Esophagus muscularis mucosa (tissue), 4 donors: ENCODE results near the gene CXCL17. TPM values are rescaled to one million over a fixed set of nuclear protein-coding genes. Genes with fewer than 3 reads are reported as not detected.

Experiments
- DNase-seq: peaks from one replicate; pipeline ENCODE4 v3.0.0-alpha.2; 2017; ENCODE audit errors: extremely low spot score
- H3K27ac ChIP-seq, 4 donors: fragments of 200-600 bp; sonication (generic); replicated peaks in 1 of 4; 1 replicate in 3 of 4; 2 replicates in 1 of 4; pipeline ENCODE4 v1.5.1; 2016 to 2019; ENCODE audit warnings: mild to moderate bottlenecking in 1 of 4
- H3K27me3 ChIP-seq, 4 donors: fragments of 200-600 bp; sonication (generic); one replicate each; pipeline versions ENCODE4 v1.5.1 to v1.6.0; 2016 to 2019
- H3K36me3 ChIP-seq, 4 donors: fragments of 200-600 bp; sonication (generic); one replicate each; pipeline ENCODE4 v1.5.1; 2016 to 2019
- H3K4me1 ChIP-seq, 4 donors: fragments of 200-600 bp; sonication (generic); one replicate each; pipeline ENCODE4 v1.5.1; 2016 to 2019
- H3K4me3 ChIP-seq, 4 donors: fragments of 200-600 bp; sonication (generic); 1 replicate in 2 of 4; 2 replicates in 2 of 4; pipeline ENCODE4 v1.5.1; 2016 to 2019; ENCODE audit warnings: mild to moderate bottlenecking in 4 of 4, moderate library complexity in 1 of 4
- H3K9me3 ChIP-seq, 4 donors: fragments of 200-600 bp; sonication (generic); 1 replicate in 3 of 4; 2 replicates in 1 of 4; pipeline ENCODE4 v1.5.1; 2016 to 2019
- CTCF ChIP-seq, 3 experiments: fragments of 200-600 bp in 2 of 3; fragments of 450-650 bp in 1 of 3; sonication (generic) in 2 of 3; IDR thresholded peaks; one replicate each; pipeline ENCODE4 v1.5.1; 2017 to 2019; ENCODE audit warnings: antibody characterized with exemption in 3 of 3, mild to moderate bottlenecking in 2 of 3, moderate library complexity in 1 of 3
- EP300 ChIP-seq: sonication (generic); formaldehyde crosslinking; IDR thresholded peaks from one replicate; pipeline ENCODE4 v1.6.1; 2017; ENCODE audit warnings: antibody characterized with exemption
- POLR2A ChIP-seq: fragments of 450-650 bp; IDR thresholded peaks from one replicate; pipeline ENCODE4 v1.6.1; 2017; ENCODE audit warnings: antibody characterized with exemption, moderate library complexity, mild to moderate bottlenecking, low read depth
- POLR2AphosphoS5 ChIP-seq, 2 donors: sonication (generic); formaldehyde crosslinking; IDR thresholded peaks; one replicate each; pipeline ENCODE4 v1.6.1; 2017; ENCODE audit warnings: antibody characterized with exemption in 2 of 2
- WGBS: methylation state at CpG from one replicate; pipeline ENCODE4 v1.1.5; 2018; 5-methylcytosine and 5-hydroxymethylcytosine counted together
- intact Hi-C: fragments of 100-400 bp; cut with DNase I; formaldehyde crosslinking; loops from one replicate; pipeline ENCODE4 v1.15.1; 2023
- small RNA-seq, 3 donors: library from RNA; depleted of rRNA; stranded (forward); fragments of <200 nt; gene quantifications; one replicate each; pipeline ENCODE3, GENCODE V24; 2016
- total RNA-seq, 4 donors: library from RNA; depleted of rRNA; stranded (reverse); fragments of >200 nt; gene quantifications; one replicate each; pipeline versions ENCODE4 v1.1.0 to v1.2.1, GENCODE V29; 2016

CXCL17 gene
- total RNA-seq, 4 donors from 2014 or later: 1.2 TPM; not detected in 3

DNA sequence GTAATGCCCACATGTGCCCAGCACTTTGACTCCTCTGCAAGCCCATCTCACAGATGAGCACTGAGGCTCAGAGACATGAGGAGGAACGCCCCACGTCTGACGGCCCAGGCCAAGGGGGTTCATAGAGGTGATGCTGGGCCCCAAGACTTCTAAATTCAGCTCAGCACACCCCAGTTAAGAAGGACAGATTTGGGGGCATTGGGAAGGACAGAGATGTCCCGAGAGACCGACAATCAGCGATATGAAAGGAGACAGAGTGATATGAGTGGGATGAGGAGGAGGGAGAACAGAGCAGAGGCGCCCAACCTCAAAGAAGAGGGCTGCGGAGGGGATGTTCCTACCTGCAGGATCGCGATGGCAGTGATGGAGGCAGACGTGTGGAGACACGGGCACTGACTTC is 52.8 kb downstream of the CXCL17 start, which contains the start of gene CNFN:
Gene CNFN (minus strand): TSS at position 399 of the 400 bp plus-strand sequence. CDS start 1,260 bp downstream, outside the sequence.
- intact Hi-C loops: no loop called here
- DNase-seq: no peak
- no peak within 1 kb of the TSS for H3K4me3 ChIP-seq
- TF ChIP-seq EP300: no peak
- TF ChIP-seq POLR2A: no peak
- TF ChIP-seq CTCF (IDR thresholded peaks at IDR 0.05): no peak
- TF ChIP-seq POLR2AphosphoS5 (IDR thresholded peaks at IDR 0.05): no peak
- WGBS: 56% methylated on average over 12 of the region's 12 CpGs
- no peaks in the 10 kb centered on the region for H3K9me3 ChIP-seq
- H3K27ac ChIP-seq: no peak within 1 kb of the TSS
- H3K27me3 ChIP-seq: peaks cover 0 to 64% (median 22%) of the 10 kb centered on the region in 4 donors
- H3K36me3 ChIP-seq: no peaks in the 10 kb centered on the region
- peaks cover 5 to 10% (median 10%) of the 10 kb centered on the region in 4 donors for H3K4me1 ChIP-seq

DNA sequence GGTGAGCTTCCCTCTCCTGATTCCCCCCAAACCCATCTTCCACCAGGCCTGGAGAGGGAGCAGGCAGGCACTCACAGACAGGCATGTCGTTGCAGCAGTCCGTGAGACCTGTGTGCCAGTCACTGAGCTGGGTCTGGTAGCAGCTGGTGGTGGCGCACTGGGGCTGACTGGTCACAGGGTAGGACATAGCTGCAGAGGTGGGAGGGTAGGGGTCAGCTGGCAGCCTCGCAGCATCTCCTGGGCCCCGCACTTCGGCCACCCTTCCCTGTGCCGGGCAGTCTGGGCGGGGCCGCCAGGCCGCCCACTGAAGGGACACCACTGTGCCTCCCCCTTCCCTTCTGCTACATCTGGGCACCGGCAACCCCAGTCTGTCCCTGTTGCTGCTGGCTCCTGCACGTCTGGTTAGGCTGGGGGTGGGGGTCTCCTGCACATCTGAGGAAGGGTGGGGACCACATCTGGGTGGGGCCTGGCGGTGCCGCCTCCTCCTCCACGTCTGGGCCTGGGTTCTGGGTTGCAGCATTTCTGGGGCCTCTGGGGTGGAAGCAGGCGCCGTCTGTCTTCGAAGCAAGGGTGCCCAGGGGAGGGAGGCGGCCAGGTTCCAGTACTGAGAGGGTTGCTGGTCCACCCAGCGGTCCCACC is 53.8 kb downstream of the CXCL17 start:
- WGBS: 68% methylated on average over 10 of the region's 20 CpGs
- H3K27ac ChIP-seq: no peak overlapping the region
- peaks cover 5 to 10% (median 10%) of the 10 kb centered on the region in 4 donors for H3K4me1 ChIP-seq
- no peak for TF ChIP-seq POLR2A
- TF ChIP-seq CTCF (IDR thresholded peaks at IDR 0.05): no peak
- no peak for TF ChIP-seq POLR2AphosphoS5 (IDR thresholded peaks at IDR 0.05)
- no peak for TF ChIP-seq EP300
- peaks cover 0 to 74% (median 23%) of the 10 kb centered on the region in 4 donors for H3K27me3 ChIP-seq
- H3K36me3 ChIP-seq: no peaks in the 10 kb centered on the region
- H3K4me3 ChIP-seq: no peak overlapping the region
- no peaks in the 10 kb centered on the region for H3K9me3 ChIP-seq
- no peak for DNase-seq
- intact Hi-C loops: no loop called here

GRCh38 chr19:42386974-42387707 is 55.6 kb downstream of the CXCL17 start:
- 2% methylated on average over 35 of the region's 48 CpGs for WGBS
- Histone ChIP-seq H3K4me1 (peaks cover 5 to 10% (median 10%) of the 10 kb centered on the region in 4 donors), H3K36me3 (no peaks in the 10 kb centered on the region), H3K4me3 (peak overlapping the region; percentile 42 to 57 (median 46)), H3K27ac (peak overlapping the region in 1 of 4 donors; percentile 12), H3K27me3 (peaks cover 0 to 91% (median 24%) of the 10 kb centered on the region in 4 donors), H3K9me3 (no peaks in the 10 kb centered on the region)
- peak; percentile 30 to 61 (median 31) for TF ChIP-seq CTCF (IDR thresholded peaks at IDR 0.05)
- TF ChIP-seq EP300: no peak
- TF ChIP-seq POLR2A: no peak
- no peak for DNase-seq
- intact Hi-C loops: no loop called here

DNA sequence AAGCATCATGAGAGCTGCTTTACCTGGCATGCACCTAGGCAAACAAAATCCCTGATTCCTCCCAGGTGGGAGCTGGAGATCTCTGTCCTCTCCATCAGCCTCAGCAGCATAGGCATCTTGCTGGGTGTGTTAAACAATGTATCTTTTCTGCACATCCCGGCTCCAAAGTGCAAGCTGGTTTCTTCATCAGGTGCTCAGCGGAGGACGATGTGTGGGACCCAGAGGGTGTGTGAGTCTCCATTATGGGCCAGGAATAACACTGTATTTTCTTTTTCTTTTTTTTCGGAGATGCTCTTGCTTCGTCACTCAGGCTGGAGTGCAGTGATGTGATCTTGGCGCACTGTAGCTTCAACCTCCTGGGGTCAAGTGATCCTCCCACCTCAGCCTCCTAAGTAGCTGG is 62.6 kb downstream of the CXCL17 start:
- TF ChIP-seq POLR2AphosphoS5 (IDR thresholded peaks at IDR 0.05) (no peak), EP300 (no peak), CTCF (IDR thresholded peaks at IDR 0.05) (no peak), POLR2A (no peak)
- H3K4me3 ChIP-seq: no peak overlapping the region
- H3K27me3 ChIP-seq: peaks cover 0 to 34% (median 2%) of the 10 kb centered on the region in 4 donors
- DNase-seq: no peak
- intact Hi-C loops: no loop called here
- H3K36me3 ChIP-seq: peaks cover 0 to 18% (median 16%) of the 10 kb centered on the region in 4 donors
- no peaks in the 10 kb centered on the region for H3K4me1 ChIP-seq
- H3K27ac ChIP-seq: no peak overlapping the region
- 80% methylated on average over 6 of the region's 6 CpGs for WGBS
- H3K9me3 ChIP-seq: no peaks in the 10 kb centered on the region

Small RNAs within 50 kb of the gene (small RNA-seq; reads per million reads assigned to genes)
- gene RNU4-60P: 0 reads per million in 3 donors

Other genes starting within 250 kb of the CXCL17 start
- gene DEDD2, start 225.3 kb downstream of the CXCL17 start, total RNA-seq: 10 to 100 TPM; 22.0 to 42.1 (median 31.2) TPM
- 1 to 10 TPM; 4.3 to 8.6 (median 7.1) TPM for gene ZNF526, start 222.6 kb downstream of the CXCL17 start, total RNA-seq
- 10 to 100 TPM; 33.8 to 46.1 (median 41.8) TPM for gene GSK3A, start 200.3 kb downstream of the CXCL17 start, total RNA-seq
- 10 to 100 TPM; 16.6 to 38.8 (median 35.5) TPM for gene ERF, start 187.8 kb downstream of the CXCL17 start, total RNA-seq
- 10 to 100 TPM; 37.8 to 74.2 (median 56.3) TPM for gene CIC, start 173.7 kb downstream of the CXCL17 start, total RNA-seq
- gene PRR19, start 140.8 kb downstream of the CXCL17 start, total RNA-seq: under 1 TPM in 2 of 4 donors, not detected in 2; 0.17 to 0.50 TPM
- gene PAFAH1B3, start 140.3 kb downstream of the CXCL17 start, total RNA-seq: 1 to 10 TPM in 3 of 4 donors, under 1 TPM in 1; 0.83 to 8.6 (median 7.2) TPM
- not detected for gene TMEM145, start 129.6 kb downstream of the CXCL17 start, total RNA-seq
- 10 to 100 TPM; 18.2 to 46.2 (median 25.5) TPM for gene MEGF8, start 117.3 kb downstream of the CXCL17 start, total RNA-seq
- gene CNFN, start 52.6 kb downstream of the CXCL17 start, total RNA-seq: 1 to 10 TPM in 1 of 4 donors, under 1 TPM in 1, not detected in 2; 0.92 to 2.5 TPM
- gene LIPE, start 15.6 kb downstream of the CXCL17 start, total RNA-seq: 10 to 100 TPM in 1 of 4 donors, 1 to 10 TPM in 3; 3.6 to 10.6 (median 5.9) TPM
- 1 to 10 TPM; 1.2 to 3.1 (median 1.7) TPM for gene CEACAM1, start 85.5 kb upstream of the CXCL17 start, total RNA-seq
- under 1 TPM in 1 of 4 donors, not detected in 3; 0.17 TPM for gene CEACAM8, start 152.0 kb upstream of the CXCL17 start, total RNA-seq